Motor neuron (in vitro differentiated cells): ENCODE results near the gene ATG4B. TPM values are rescaled to one million over a fixed set of nuclear protein-coding genes. Genes with fewer than 3 reads are reported as not detected.

ENCODE experiments used
- ATAC-seq, 8 experiments: fragments of 200-7000 bp; cut with Tn5 transposase; replicated peaks in 6 of 8; 2 replicates each; pipeline ENCODE4 v1.8.0; 2021; ENCODE audit warnings: mild to moderate bottlenecking in 8 of 8, moderate library complexity in 8 of 8
- H3K27ac ChIP-seq, 2 donors: fragments of 250-450 bp; sonication (Bioruptor Pico); 2 replicates each; pipeline ENCODE4 v1.9.0; 2021; ENCODE audit warnings: antibody characterized with exemption in 2 of 2, mild to moderate bottlenecking in 2 of 2, moderate library complexity in 1 of 2
- H3K4me1 ChIP-seq, 2 donors: fragments of 250-450 bp; sonication (Bioruptor Pico); replicated peaks in 1 of 2; 2 replicates each; pipeline ENCODE4 v1.6.1; 2021; ENCODE audit warnings: antibody characterized with exemption in 2 of 2, mild to moderate bottlenecking in 2 of 2, moderate library complexity in 1 of 2
- H3K4me3 ChIP-seq, 5 donors: fragments of 250-450 bp; sonication (Bioruptor Pico); 2 replicates each; pipeline ENCODE4 v1.9.0; 2021; ENCODE audit warnings: antibody characterized with exemption in 5 of 5, mild to moderate bottlenecking in 5 of 5, moderate library complexity in 4 of 5
- WGBS, 10 experiments: fragments of 450-650 bp; shearing (Covaris generic); methylation state at CpG; one replicate each; pipeline ENCODE4 v1.0.0; 2022; 5-methylcytosine and 5-hydroxymethylcytosine counted together
- in situ Hi-C, 9 experiments: fragments of 400-800 bp; cut with MboI; loops; one replicate each; pipeline ENCODE4 v1.15.0; 2021; ENCODE audit warnings: low sequenced_read_pairs in 9 of 9, low pct_unique_long_range_greater_than_20kb in 2 of 9; ENCODE audit not compliant: unreplicated experiment in 9 of 9
- total RNA-seq, 8 experiments: library from RNA; unstranded; fragments of 300-600 nt; gene quantifications; 2 replicates each; pipeline versions ENCODE4 v1.2.3 to v1.2.4, GENCODE V29; 2022

The ATG4B gene
- total RNA-seq, 8 experiments from 2014 or later: 39.4 to 93.1 (median 53.2) TPM

DNA sequence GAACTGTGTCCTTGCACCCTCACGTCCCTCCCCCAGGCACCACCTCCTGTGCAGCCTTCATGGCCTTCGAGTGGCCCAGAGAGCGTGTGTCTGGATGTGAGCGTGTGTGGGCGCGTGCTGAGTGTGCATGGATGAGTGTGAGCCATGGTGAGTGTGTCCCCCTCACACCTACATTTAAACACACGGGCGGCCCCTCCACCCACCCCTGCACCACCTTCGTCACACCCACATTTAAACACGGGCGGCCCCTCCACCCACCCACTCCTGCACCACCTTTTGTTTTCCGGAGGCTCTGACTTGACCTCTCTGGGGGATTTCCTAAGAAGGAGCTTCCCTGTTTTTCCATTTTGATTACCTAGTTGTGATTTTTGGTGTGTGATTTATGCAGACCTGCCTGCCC lies 31.3 kb downstream of the ATG4B start:
- no peak overlapping the region for H3K27ac ChIP-seq
- no peak for ATAC-seq
- no peak overlapping the region for H3K4me3 ChIP-seq
- peaks cover 21 to 24% of the 10 kb centered on the region in 2 donors for H3K4me1 ChIP-seq
- in situ Hi-C loops: no loop called here
- 40 to 100% (median 92%) methylated on average over 1 to 6 of the region's 12 CpGs; no CpG with 5 or more reads in 7 of the 10 experiments for WGBS, 10 experiments

DNA sequence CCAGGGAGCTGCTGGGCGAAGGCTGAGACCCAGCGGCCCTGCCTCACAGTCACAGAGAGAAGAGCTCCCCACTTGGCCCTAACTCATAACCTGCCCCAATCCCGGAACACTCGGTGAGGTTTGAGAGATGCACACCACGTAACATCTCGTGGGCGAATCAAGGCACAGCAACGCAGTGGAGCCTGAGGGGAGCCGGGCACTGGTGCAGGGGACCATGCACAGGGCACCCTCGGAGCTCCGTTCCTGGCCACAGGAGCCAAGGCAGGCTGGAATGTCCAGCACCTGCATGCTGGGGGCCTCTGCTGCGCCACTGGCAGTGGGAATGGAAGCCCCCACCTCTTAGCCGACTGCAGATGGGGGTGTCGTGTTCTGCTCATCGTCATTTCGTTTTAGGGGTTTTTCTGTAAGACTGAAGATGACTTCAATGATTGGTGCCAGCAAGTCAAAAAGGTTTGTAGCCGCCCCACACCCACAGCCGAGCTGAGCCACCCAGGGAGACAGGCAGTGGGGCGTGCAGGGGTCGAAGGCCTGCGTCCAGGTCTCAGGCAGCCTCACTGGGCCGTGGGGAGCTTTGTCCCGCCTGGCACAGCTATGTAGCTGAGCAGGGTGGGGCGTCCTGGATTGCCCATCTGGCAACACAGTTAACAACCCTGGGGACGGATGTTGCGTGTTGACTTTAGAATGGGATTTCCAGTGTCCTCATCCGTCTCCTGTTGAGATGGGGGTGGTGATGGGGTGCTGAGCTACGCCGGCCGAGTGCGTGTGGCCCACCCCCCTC lies 33.0 kb downstream of the ATG4B start:
- Histone ChIP-seq H3K27ac (no peak overlapping the region), H3K4me1 (peaks cover 17 to 18% of the 10 kb centered on the region in 2 donors), H3K4me3 (no peak overlapping the region)
- ATAC-seq: no peak
- 87 to 100% (median 92%) methylated on average over 2 to 9 of the region's 31 CpGs; no CpG with 5 or more reads in 4 of the 10 experiments for WGBS, 10 experiments
- in situ Hi-C loops: no loop called here

DNA sequence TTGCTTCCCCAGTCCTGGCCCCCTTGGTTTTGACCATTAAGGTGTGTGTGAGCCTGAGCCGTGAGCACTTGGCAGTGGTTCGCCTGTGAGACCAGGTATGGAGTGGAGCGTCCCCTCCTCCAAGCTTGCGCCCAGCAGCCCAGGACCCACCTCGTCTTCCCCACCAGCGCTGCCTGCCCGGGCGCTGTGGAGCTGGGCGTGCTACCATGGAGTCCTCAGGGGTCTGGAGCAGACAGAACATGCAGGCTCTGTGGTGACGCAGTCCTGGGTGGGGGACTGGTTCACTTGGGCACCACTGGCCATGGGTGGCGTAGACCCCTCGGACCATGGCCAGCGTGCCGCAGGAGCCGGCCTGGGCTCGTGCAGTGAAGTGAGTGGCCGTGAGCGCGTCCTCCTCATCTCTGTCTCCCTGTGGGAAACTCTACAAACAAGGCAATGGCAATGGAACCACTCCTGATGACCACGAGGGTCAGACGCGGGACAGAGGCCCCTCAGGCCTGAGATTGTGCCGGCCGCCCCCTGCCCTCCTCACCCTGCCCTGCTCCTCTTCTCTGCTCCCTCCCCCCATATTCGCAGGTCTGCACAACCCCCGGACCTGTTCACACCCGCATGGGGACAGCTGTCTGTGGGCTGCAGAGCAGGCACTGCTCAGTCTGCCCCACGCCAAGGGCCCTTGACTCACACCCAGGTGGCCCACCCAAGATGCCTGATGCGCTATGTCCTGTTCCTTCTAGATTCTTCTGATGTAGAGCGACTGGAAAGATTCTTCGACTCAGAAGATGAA lies 34.2 kb downstream of the ATG4B start:
- peaks cover 6 to 8% of the 10 kb centered on the region in 2 donors for H3K4me1 ChIP-seq
- H3K27ac ChIP-seq: no peak overlapping the region
- in situ Hi-C loops: no loop called here
- ATAC-seq: no peak
- no peak overlapping the region for H3K4me3 ChIP-seq
- WGBS, 10 experiments: 96% methylated on average over 17 of the region's 31 CpGs; no CpG with 5 or more reads in 9 of the 10 experiments

DNA sequence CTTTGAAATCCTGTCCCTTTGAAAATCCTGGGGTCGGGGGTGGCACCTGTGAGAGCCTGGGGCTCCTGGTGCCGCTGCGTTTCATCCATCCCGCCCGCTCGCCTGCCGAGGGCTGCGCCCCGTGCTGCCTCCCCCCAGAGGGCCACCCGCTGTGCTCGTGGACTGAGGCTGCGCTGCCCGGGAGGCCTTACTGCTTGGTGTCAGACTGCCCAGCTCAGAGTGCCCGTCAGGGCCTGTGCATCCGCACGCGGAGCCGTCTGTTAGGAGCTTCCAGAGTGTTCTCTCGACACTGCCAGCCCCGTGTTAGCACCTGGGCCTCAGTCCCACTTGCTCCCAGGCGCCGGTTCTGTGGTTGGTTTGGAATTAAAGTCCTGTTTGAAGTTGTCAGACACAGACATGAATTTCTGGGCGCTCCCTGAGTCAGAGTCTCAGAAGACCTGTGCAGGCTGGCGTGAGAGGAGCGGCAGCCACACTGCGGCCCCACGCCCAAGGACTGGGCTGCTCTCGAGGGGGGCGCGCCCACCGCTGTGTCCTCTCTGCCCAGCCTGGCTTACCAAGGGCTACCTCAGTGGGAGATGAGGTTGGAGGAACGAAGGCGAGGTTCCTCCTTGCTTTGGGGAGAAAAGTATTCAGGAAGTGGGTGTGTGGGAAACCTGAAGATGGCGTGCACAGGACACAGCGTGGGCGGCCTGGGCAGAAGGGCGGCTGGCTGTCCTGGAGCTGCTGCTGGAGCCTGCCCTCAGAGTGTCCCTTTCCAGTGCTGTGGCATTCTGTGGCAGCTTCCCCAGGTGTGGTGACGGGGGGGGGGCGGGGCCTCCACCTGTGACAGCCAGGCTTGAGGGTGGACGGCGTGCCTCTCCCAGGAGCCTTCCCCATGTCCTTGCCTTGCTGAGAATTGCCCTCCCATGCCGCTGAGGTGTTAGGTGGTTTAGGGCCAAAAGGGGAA lies 35.0 kb downstream of the ATG4B start:
- in situ Hi-C loops: no loop called here
- no peak for ATAC-seq
- H3K27ac ChIP-seq: no peak overlapping the region

DNA sequence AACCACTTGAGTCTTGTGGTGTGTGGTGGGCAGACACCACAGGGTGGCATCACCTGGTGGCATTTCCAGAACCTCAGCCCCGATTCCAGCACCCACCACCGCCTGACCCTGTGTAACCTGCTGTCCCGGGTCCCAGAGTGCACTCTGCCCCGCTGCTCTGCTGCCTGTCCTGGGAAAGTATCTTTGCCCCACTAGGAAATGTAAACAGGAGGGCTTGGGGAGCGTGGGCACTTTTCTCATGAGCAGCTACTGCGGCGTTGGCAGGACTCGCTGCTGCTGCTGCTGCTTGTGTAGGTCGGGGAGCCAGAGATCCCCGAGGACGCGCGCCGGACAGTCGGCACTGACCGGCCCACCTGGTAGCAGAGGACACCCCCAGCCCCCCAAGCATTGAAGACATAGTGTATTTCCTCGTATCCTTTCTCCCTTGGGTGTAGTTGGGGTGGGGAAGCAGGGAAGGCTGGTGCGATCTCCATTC lies 35.7 kb downstream of the ATG4B start:
- 60 to 100% (median 80%) methylated on average over 1 to 11 of the region's 18 CpGs; no CpG with 5 or more reads in 5 of the 10 experiments for WGBS, 10 experiments
- H3K4me3 ChIP-seq: no peak overlapping the region
- H3K4me1 ChIP-seq: no peaks in the 10 kb centered on the region
- no peak overlapping the region for H3K27ac ChIP-seq
- in situ Hi-C loops: no loop called here
- ATAC-seq: no peak

More for the DNA sequence above, 35.0 kb downstream of the ATG4B start:
- WGBS, 10 experiments: 60 to 100% (median 97%) methylated on average over 1 to 14 of the region's 42 CpGs; no CpG with 5 or more reads in 1 of the 10 experiments
- Histone ChIP-seq H3K4me3 (no peak overlapping the region), H3K4me1 (no peaks in the 10 kb centered on the region)

DNA sequence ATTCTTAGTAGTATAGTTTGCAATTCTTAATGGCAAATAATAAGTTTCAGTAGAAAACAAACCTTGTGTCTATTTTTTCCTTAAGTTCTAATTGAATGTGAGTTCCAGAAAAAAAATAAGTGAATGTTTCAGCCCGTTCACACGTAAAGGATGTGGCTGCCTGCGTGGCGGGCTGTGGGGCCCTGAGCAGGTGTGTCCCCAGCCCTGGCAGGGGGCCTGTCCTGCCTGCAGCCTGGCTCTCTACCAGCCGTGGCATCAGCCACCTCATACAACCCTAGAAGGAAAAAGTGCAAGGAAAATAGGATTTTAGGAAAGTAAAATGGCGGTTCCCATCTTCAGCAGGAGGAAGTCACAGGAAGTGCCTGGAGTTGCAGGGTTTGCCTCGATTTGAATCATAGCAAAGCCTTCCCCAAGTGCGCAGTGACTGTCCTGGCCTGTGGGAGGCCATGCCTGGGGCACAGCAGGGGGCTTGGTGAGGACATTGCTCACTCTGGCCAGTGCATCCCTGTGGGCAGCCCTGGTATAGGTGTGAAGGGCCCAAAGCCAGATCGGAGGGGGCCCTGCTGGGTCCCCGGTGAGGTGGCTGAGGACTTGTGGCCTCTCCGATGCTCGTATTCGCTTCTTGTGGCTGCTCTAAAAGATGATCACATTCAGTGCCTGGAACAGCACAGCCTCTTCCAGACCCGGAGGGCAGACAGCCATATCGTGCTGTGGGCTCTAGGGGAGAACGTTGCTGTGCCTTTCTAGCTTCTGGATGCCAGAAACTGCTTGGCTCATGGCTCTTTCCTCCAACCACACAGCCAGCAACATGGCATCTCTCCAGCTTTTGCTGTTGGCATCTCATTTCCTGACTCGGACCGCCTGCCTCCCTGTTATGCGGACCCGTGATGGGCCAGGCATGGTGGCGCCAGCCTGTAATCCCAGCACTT lies 36.6 kb downstream of the ATG4B start:
- 75 to 96% (median 82%) methylated on average over 1 to 11 of the region's 21 CpGs; no CpG with 5 or more reads in 2 of the 10 experiments for WGBS, 10 experiments
- in situ Hi-C loops: no loop called here
- no peak overlapping the region for H3K4me3 ChIP-seq
- no peak overlapping the region for H3K27ac ChIP-seq
- no peaks in the 10 kb centered on the region for H3K4me1 ChIP-seq
- ATAC-seq: peak in 2 of 8 experiments; percentile 16 to 29

DNA sequence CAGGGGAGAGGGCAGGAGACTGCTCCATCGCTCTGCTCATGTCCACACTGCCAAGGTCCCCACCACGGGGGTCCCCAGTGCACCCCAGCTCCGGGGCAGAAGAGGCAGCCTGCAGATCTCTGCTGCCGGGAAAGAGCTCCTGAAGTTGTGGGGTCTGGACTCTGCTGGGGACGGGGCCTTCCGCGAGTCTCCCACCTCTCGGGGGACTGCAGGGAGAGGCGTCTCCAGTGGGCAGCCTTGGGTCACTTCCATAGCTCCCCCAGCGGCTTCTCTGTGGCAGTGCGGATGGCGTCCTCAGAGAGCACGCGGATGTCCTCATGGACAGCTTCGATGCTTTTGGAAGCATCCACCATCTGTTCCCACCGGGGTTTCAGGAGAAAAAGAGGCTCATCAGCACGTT lies 38.4 kb downstream of the ATG4B start:
- ATAC-seq: peak in 6 of 8 experiments; percentile 14 to 27 (median 20)
- H3K4me3 ChIP-seq: no peak overlapping the region
- no peak overlapping the region for H3K27ac ChIP-seq
- in situ Hi-C loops: no loop called here
- 56 to 100% (median 85%) methylated on average over 1 to 4 of the region's 17 CpGs; no CpG with 5 or more reads in 6 of the 10 experiments for WGBS, 10 experiments
- H3K4me1 ChIP-seq: no peaks in the 10 kb centered on the region

DNA sequence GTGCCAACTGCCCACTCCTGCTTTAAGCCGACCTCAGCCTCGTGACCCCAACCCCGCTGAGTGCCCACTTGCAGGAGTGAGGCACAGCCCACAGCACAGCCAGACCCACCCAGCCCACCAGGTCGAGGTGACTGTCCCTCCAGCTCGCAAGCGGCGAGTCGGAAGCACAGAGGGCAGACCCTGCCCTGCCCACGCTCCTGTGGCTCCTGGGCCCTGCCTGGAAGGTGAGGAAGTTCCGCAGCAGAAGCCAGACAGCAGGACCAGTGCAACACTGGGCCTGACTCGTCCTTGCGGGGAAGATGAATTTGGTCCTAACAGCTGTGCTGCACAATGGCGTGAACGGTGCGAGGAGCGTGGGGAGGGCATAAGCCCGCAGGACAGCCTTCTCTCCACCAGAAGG lies 39.2 kb downstream of the ATG4B start:
- no peak overlapping the region for H3K4me3 ChIP-seq
- no peaks in the 10 kb centered on the region for H3K4me1 ChIP-seq
- 89 to 93% methylated on average over 5 of the region's 17 CpGs; no CpG with 5 or more reads in 8 of the 10 experiments for WGBS, 10 experiments
- in situ Hi-C loops: no loop called here
- ATAC-seq: peak in 2 of 8 experiments; percentile 4 to 7
- no peak overlapping the region for H3K27ac ChIP-seq

DNA sequence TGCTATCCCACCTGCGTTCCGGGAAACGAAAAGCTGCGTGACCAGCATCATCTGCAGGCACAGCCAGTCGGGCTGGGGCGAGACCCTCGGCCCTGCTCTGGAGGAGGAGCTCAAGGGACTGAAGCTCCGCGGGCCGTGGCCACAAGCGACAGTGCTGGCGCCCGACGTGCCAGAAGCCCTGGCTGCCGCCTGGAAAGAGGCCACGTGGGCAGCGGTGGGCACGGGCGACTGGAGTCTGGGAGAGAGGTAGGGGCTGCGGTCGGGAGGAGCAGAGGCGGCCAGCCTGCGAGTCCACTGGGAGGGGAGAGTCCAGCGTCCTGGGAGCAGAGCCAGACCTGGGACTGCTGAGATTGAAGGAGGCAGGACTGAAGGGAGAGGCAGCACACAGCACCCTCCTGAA lies 39.9 kb downstream of the ATG4B start:
- Histone ChIP-seq H3K4me3 (no peak overlapping the region), H3K4me1 (no peaks in the 10 kb centered on the region), H3K27ac (no peak overlapping the region)
- ATAC-seq: peak in 3 of 8 experiments; percentile 1 to 7 (median 3)
- WGBS, 10 experiments: 92 to 100% (median 97%) methylated on average over 2 to 15 of the region's 24 CpGs; no CpG with 5 or more reads in 6 of the 10 experiments
- in situ Hi-C loops: no loop called here

DNA sequence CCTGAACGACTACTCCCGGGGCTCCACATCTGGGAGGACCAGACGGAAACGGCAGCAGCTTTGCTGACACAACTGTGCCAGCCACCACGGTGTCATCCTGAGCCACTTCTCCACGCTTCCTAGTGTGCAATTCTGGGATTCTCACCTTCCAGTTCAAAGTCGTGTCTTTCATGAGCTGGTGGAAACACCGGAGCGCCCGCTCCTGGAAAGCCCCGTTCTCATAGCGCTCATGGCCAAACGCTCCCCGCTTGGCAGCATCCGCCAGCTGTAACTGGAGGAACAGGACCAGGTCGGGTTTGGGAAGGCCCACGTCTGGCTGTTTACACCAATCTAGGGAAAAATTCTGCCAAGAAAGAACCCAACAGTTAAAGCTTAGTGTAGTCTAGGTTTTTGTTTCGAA lies 40.8 kb downstream of the ATG4B start:
- ATAC-seq: no peak
- no peak overlapping the region for H3K27ac ChIP-seq
- in situ Hi-C loops: no loop called here
- no peak overlapping the region for H3K4me3 ChIP-seq
- no peaks in the 10 kb centered on the region for H3K4me1 ChIP-seq
- 90 to 100% (median 98%) methylated on average over 1 to 12 of the region's 18 CpGs; no CpG with 5 or more reads in 3 of the 10 experiments for WGBS, 10 experiments

DNA sequence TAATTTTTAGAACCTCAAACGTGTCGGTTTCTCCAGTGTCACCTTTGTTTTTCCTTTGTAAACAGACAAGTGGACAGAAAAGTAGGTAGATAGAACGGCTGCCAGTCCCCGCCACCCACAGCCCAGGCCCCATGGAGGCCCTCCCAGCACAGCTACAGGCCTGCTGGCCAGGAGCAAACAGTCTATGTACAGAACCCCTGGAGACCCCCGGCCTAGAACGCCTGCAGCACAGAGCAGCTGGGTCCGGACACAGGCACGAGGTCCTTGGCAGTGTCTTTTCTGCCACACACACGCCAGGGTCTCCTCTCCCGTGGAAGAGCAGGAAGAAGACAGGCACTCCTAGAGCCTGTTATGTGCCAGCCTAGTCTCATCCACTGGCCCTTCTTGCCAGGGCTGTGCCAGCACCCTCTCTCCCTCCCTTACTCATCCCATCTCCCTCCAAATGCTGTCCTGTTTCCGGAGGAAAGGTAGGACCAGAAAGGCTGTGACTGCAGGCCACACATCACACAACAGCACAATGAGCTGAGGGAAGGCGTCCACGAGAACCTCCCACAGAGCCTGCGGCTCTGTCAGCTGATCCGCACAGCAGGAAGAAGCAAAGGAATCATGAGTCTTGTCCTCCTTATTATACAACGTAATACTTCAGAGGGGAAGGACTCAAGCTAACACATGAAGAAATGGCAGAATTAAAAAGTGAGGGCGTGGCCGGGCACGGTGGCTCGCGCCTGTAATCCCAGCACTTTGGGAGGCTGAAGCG lies 41.5 kb downstream of the ATG4B start:
- WGBS, 10 experiments: 61 to 100% (median 94%) methylated on average over 1 to 13 of the region's 22 CpGs
- no peak overlapping the region for H3K27ac ChIP-seq
- no peaks in the 10 kb centered on the region for H3K4me1 ChIP-seq
- no peak for ATAC-seq
- H3K4me3 ChIP-seq: no peak overlapping the region
- in situ Hi-C loops: no loop called here
